GM10248 (cell line): Measurements from ENCODE around the gene SCUBE1.

Experiments used
- CTCF ChIA-PET: fragments of 300-600 bp; sonication (Branson Sonifier 250); formaldehyde crosslinking; extraction: SDS; loops from one replicate; lab custom pipeline; 2021; ENCODE audit warnings: antibody characterized with exemption; lab: Yijun Ruan, JAX
- POLR2A ChIA-PET: fragments of 350-650 bp; sonication (Branson Sonifier 250); formaldehyde crosslinking; extraction: SDS; loops from one replicate; lab custom pipeline; 2020; ENCODE audit warnings: antibody characterized with exemption; lab: Yijun Ruan, JAX
- DNase-seq: peaks from one replicate; pipeline ENCODE4 v3.0.0; 2012; ENCODE audit errors: extremely low spot score
- TF ChIP-seq, protein P1 (sequence below): IDR thresholded peaks from 2 replicates; pipeline ENCODE4 v1.5.1; 2012; ENCODE audit warnings: mild to moderate bottlenecking, low read depth; ENCODE audit errors: extremely low read depth, missing control alignments, control extremely low read depth

The SCUBE1 gene

GRCh38 chr22:43182118-43182517, 161.1 kb downstream of the SCUBE1 start:
- POLR2A ChIA-PET, result no interaction called here
- no peak for DNase-seq
- TF ChIP-seq, protein P1, sequence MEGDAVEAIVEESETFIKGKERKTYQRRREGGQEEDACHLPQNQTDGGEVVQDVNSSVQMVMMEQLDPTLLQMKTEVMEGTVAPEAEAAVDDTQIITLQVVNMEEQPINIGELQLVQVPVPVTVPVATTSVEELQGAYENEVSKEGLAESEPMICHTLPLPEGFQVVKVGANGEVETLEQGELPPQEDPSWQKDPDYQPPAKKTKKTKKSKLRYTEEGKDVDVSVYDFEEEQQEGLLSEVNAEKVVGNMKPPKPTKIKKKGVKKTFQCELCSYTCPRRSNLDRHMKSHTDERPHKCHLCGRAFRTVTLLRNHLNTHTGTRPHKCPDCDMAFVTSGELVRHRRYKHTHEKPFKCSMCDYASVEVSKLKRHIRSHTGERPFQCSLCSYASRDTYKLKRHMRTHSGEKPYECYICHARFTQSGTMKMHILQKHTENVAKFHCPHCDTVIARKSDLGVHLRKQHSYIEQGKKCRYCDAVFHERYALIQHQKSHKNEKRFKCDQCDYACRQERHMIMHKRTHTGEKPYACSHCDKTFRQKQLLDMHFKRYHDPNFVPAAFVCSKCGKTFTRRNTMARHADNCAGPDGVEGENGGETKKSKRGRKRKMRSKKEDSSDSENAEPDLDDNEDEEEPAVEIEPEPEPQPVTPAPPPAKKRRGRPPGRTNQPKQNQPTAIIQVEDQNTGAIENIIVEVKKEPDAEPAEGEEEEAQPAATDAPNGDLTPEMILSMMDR, result no peak
- CTCF ChIA-PET, result no interaction called here

DNA sequence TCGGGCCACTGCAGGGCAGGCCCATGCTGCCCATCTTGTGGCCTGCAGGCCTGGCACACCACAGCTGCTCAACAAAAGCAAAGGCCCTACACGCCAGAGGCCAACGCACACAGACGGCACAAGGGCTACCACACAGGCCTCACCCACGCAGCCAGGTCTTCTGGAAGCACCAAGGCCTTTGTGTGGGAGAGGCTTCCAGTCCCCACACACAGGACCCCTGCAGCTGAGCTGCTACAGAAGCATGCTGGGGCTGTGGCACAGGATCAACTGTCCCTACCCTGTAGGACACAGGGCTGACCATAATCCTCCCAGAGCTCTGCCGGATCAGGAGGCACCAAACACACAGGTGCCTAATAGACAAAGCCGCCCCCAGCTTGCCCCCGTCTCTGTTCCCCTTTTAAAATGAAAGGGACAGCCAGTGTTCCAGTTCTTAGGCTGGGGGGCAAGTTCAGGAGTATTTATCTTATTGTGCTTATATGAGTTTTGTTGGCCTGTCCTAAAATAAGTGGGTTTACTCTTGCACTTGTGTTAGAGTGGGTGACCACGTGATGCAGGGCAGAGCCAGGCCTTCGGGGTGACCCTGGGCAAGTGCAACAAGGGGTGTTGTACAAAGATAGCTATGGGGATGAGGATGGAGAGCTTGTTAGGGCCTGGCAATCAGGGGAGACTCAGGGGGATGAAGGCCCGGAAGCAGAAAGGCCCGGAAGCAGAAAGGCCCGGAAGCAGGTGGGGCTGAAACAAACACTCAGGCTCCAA, 161.7 kb downstream of the SCUBE1 start:
- POLR2A ChIA-PET, result no interaction called here
- DNase-seq, result no peak
- TF ChIP-seq, protein P1, result no peak
- CTCF ChIA-PET, result no interaction called here

- ChIA-PET CTCF (no interaction called here), POLR2A (no interaction called here)
- no peak for DNase-seq
- TF ChIP-seq, protein P1, result no peak
Measured at GRCh38 chr22:43180670-43181069, 162.5 kb downstream of the SCUBE1 start.

DNA sequence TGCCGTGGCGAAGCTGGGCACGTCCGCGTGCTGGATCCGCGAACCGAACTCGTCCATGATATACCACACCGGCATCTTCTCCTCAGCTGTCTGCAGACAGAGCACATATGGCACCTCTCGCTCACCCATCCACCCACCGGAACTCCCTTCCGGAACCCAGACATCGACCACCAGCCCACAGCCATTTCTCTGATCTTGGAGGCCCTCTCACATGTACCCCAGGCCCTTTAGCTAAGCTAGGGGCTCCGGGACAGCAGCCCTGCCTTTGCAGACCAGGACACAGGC, 163.3 kb downstream of the SCUBE1 start:
- ChIA-PET CTCF (no interaction called here), POLR2A (no interaction called here)
- no peak for DNase-seq
- TF ChIP-seq, protein P1, result no peak

GRCh38 chr22:43179146-43179910, 163.8 kb downstream of the SCUBE1 start:
- TF ChIP-seq, protein P1, result no peak
- POLR2A ChIA-PET, result no interaction called here
- DNase-seq, result no peak
- CTCF ChIA-PET, result no interaction called here

DNA sequence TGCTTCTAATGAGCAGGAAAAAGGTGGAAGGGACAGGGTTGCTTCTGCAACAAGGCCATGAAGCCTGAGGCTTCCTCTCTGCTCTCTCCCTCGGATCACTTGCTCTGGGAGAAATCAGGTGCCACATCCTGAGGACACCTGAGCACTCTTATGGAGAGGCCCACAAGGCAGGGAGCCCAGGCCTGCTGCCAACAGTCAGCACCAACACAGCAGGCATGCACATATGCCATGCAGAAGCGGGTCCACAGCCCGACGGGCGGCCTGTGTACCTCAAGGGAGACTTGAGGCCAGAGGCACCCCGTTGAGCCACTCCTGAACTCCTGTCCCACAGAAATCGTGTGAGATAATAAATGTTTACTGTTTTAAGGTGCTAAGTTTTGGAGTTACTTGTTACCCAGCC, 165.7 kb downstream of the SCUBE1 start:
- no peak for DNase-seq
- ChIA-PET CTCF (no interaction called here), POLR2A (no interaction called here)
- TF ChIP-seq, protein P1, result no peak
